ENCODE data around the gene TRIM23.

GRCh38 chr5:65570598-65571226 lies 53.4 kb downstream of the TRIM23 start:
- TF ChIP-seq EZH2phosphoT487 (IDR thresholded peaks at IDR 0.05; ENCODE audit: borderline replicate concordance, low read length) = no peak
- TF ChIP-seq, protein P1, sequence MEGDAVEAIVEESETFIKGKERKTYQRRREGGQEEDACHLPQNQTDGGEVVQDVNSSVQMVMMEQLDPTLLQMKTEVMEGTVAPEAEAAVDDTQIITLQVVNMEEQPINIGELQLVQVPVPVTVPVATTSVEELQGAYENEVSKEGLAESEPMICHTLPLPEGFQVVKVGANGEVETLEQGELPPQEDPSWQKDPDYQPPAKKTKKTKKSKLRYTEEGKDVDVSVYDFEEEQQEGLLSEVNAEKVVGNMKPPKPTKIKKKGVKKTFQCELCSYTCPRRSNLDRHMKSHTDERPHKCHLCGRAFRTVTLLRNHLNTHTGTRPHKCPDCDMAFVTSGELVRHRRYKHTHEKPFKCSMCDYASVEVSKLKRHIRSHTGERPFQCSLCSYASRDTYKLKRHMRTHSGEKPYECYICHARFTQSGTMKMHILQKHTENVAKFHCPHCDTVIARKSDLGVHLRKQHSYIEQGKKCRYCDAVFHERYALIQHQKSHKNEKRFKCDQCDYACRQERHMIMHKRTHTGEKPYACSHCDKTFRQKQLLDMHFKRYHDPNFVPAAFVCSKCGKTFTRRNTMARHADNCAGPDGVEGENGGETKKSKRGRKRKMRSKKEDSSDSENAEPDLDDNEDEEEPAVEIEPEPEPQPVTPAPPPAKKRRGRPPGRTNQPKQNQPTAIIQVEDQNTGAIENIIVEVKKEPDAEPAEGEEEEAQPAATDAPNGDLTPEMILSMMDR (IDR thresholded peaks at IDR 0.05; ENCODE audit: low read depth, low read length, poor library complexity, severe bottlenecking) = no peak

Data from DOHH2 (cell line).